DND-41 (cell line): ENCODE data around the gene SUPT7L.

Experiments used
- CTCF ChIP-seq: IDR thresholded peaks from 2 replicates; pipeline ENCODE4 v1.5.1; 2012; ENCODE audit warnings: borderline replicate concordance, low read length, moderate library complexity, mild to moderate bottlenecking; ENCODE audit not compliant: poor library complexity, severe bottlenecking; ENCODE audit errors: extremely low read depth
- EZH2 ChIP-seq: IDR thresholded peaks from 3 replicates; pipeline ENCODE4 v1.6.1; 2012; ENCODE audit warnings: borderline replicate concordance, low read depth, mild to moderate bottlenecking, moderate library complexity, low read length, inconsistent platforms; ENCODE audit not compliant: severe bottlenecking

GRCh38 chr2:27707462-27708256 is 44.2 kb upstream of the SUPT7L start:
- TF ChIP-seq CTCF, result no peak
- TF ChIP-seq EZH2, result no peak
